ENCODE data around the gene SLCO2A1.

The SLCO2A1 gene

DNA sequence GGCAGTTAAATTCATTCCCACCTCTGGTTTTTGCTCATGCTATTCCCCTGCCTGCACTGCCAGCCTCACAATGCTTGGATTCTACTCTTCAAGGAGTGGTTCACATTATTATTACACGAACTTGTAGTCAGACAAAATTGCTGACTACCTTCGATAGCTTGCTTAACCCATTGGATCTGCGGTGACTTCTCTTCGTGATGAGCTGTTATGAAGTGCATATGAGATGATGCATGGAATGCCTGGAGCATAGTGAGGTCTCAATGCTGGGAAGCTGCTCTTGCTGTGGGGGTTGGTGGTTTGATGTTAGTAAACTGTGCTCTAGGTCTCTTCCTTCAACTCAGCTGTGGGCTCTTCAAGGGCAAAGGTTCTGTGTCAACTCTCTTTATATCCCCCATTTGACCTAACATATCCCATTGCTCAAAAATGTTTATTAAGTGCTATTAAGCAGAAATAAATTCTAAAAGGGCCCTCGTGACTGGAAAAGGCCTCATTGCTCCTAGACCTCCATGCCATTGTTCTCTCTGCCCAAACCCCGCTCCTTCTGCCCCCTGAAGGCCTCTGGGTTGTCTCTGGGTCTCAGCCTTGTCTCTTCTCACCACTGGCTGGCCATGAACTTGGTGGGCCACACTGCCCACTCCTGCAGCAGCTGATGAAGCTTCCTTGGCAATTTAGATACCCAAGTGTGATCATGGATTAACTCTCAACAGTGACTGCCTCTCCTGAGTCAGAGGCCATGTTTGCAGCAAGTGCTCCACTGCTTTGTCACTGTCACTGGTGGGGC, 4.5 kb upstream of the SLCO2A1 start:
- DNase-seq (ENCODE audit: low spot score): peak; percentile 51

DNA sequence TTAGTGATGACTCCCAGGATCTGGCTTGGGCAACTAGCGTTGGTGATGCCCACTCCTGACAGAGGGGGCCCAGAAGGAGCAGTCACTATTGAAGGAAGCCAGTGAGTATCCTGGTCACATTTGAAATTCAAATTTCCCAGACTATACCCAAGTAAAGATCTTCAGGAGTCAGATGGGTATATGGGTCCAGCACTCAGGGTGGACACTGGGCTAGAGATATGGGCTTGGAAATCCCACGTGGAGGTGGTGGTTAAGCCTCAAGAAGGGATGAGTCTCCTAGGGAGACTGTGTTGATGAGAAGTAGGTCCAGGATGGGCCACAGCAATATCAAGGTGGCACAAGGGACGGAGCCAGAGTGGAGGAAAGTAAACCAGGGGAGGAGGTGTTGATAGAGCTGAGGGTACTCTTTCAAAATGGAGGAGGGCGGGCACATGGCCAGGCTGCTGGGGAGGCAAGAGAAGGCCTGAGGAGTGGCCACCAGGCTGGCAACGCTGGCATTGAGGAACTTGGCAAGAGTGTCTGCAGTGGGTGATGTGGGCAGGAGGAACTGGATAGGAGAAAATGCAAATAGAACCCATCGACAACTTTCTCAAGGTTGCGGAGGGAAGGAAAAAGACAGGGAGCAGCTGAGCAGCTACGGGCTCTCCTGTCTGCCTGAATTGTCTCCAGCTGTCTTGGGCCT, 3.7 kb upstream of the SLCO2A1 start:
- no peak for DNase-seq (ENCODE audit: low spot score)

DNA sequence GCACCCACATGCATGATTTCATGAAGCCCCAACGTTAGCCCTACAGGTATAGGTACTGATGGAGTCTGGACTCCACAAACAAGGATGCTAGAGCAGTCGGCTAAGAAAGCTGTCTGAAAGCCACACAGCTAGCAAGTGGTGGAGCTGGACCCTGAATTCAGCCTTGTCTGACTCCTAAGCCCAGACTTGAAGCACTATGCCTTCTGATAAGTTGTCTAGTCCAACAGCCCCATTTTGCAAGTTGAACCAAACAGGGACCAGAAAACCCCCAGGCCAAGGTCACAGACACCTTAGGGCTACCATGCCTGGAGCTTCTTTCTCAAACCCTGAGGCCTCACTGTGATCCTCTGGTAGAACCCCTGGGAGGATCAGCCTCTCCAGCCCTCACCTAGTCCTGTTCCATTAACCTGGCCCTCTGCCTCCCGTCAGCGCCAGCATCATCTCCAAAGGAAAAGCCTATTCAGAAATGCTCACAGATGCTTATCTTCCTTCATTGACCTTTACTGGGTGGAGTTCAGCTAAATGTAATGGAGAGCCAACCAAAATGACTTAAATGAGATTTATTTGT, 1.7 kb upstream of the SLCO2A1 start:
- no peak for DNase-seq (ENCODE audit: low spot score)

DNA sequence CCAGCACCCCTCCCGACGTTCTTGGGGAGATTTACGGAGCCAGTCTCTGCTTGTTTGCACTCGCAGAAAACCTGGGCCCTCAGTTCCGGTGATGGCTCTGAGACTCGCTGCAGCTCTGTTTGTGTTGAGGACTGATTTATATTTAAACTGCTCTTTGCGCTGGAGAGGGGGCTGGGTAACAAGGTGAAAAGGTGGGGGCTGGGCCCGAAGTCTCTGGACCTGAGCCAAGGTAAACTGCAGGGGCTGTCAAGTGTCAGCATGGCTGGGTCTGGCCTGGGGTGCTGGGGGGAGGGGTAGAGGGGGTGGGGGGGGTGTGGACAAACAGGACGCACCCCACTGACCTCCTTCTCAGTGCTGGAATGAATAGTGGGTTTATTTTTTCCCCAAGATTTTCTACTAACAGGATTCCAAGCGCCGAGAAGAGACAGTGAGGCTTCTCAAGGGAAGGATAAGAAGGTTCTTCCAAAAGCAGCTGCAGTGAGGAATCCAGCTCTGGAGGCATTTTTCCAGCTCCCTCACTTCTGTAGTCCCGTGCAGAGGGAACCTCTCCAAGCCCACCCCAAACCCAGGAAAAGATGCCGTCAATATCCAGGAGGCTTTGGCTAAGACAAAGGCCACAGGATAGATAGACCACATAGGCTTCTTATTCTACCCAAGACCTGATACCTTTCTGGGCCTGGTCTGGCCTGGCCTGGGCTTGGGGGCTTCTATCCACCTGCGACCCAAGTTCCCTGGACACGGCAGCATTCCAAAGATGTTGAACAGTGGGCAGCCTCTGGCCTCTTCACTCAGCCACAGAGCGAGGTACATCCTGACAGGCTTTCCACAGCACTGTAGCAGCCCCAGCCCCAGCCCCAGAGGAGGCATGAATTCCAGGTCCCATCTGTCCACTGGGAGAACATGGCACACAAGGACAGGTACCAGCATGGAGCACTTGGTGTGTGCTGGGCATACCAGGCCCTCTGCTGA, 938 bp upstream of the SLCO2A1 start:
- DNase-seq (ENCODE audit: low spot score): peak; percentile 11

GRCh38 chr3:134029256-134029733, 430 bp downstream of the SLCO2A1 start:
- DNase-seq (ENCODE audit: low spot score): peak; percentile 61

- no peak for DNase-seq (ENCODE audit: low spot score)
Measured at GRCh38 chr3:134028486-134029255, 1.1 kb downstream of the SLCO2A1 start.

GRCh38 chr3:134027631-134028030, 2.1 kb downstream of the SLCO2A1 start:
- no peak for DNase-seq (ENCODE audit: low spot score)

GRCh38 chr3:134020135-134020680, 9.5 kb downstream of the SLCO2A1 start:
- DNase-seq (ENCODE audit: low spot score): no peak

- DNase-seq (ENCODE audit: low spot score): no peak
Measured at GRCh38 chr3:134018850-134019249, 10.9 kb downstream of the SLCO2A1 start.

DNA sequence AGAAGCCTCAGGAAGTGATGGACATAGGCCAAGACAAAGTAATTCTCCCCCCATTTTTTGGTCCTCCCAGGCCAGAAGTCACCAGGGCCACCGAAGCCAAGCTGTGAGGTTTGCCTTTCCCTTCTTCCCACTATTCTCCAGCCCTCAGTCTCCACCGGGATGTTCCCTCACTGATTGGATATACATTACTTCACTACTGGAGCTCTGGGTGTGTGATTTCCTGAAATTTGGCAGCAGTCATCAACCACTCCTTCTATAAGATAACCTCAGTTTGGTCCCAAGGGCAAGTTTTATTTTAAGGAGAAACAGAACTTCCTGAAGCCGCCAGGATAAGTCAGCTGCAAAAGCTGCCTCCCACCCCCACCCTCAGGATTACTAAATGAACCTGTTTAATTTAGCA, 11.3 kb downstream of the SLCO2A1 start:
- no peak for DNase-seq (ENCODE audit: low spot score)

DNA sequence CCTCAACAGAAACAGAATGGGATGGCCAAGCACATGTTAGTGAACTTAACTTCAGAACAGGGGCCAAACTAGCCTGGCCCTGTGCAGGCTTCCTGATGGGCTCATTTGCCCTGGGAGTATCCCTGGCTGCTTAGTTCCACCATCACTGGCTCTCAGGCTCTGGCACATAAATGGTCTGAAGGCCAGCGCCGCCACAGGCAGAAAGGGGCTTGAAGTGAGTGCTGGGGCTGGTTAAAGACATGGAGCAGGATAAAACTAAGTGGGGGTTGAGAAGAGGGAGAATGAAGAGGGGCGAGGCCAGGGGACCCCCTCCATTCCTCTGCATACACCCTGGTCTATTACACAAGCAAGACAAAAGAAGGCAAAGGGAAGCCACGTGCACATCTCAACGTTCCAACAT, 12.2 kb downstream of the SLCO2A1 start:
- no peak for DNase-seq (ENCODE audit: low spot score)

DNA sequence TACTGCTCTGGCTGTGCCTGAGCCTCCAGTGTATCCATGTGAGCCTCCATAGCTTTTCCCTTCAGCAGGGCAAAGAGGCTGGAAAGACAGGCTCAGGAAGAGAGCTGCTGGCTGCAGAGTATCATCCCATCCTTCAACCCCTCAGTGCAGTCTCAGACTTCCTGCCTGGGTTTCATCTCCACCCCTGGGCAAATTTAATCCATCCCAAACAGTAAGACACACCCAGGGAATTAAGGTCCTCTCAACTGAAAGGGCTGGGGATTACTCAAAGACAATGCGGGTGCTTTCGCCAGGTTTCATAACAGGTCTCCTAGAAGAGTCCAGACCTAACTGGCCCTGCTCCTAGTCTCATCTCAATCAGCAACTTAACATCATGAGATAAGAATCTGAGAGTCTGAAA, 15.5 kb downstream of the SLCO2A1 start:
- DNase-seq (ENCODE audit: low spot score): no peak

GRCh38 chr3:134013280-134013679, 16.4 kb downstream of the SLCO2A1 start:
- DNase-seq (ENCODE audit: low spot score): no peak

- DNase-seq (ENCODE audit: low spot score): peak; percentile 63
Measured at GRCh38 chr3:134009345-134010000, 20.3 kb downstream of the SLCO2A1 start.

GRCh38 chr3:134008630-134009156, 21.0 kb downstream of the SLCO2A1 start:
- DNase-seq (ENCODE audit: low spot score): peak; percentile 75

- no peak for DNase-seq (ENCODE audit: low spot score)
Measured at GRCh38 chr3:134007819-134008218, 21.9 kb downstream of the SLCO2A1 start.

DNA sequence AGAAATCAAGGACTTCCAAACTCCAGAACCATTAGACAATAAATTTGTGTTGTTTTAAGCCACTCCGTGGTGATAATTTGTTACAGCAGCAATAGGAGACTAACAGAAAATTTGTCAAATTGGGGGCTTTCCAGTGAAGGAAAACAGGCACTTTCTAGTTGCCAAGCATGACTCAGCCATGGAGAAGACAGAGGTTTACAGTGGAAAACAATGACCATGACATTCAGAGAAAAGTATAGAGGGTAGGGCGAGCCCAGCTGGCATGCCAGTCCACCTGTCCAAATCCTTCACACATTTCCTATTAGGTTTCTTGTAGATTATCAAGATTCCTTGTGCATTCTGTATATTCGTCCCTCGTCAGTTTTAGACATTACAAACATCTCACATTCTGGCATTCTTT, 24.9 kb downstream of the SLCO2A1 start:
- DNase-seq (ENCODE audit: low spot score): no peak

DNA sequence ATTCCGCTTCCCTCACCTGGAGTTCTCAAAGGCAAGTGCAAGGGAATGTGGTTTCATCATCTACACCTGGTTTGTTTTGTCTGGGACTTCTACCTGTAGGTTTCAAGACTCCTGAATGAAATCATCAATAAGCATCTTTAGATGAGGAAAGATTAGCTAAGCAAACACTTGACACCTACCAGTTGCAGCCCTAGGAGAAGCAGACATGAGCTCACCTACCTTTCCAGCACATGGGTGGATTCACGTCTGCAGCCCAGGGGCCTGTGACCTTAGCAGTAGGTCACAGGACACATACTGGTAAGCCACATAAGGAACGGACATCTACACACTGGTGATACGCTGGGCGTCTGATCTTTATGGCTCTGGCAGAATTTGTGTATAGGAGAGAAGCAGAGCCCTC, 26.7 kb downstream of the SLCO2A1 start:
- DNase-seq (ENCODE audit: low spot score): no peak

- DNase-seq (ENCODE audit: low spot score): peak; percentile 76
Measured at GRCh38 chr3:134002306-134002705, 27.4 kb downstream of the SLCO2A1 start.

- no peak for DNase-seq (ENCODE audit: low spot score)
Measured at GRCh38 chr3:134001251-134001650, 28.5 kb downstream of the SLCO2A1 start.
